H1 (cell line): ENCODE results near the gene SPRYD3. TPM values are rescaled to one million over a fixed set of nuclear protein-coding genes. Genes with fewer than 3 reads are reported as not detected.

ENCODE experiments used
- CTCF ChIA-PET: fragments of 300-600 bp; sonication (Branson Sonifier 250); formaldehyde crosslinking; loops from one replicate; lab custom pipeline; 2021; ENCODE audit not compliant: partially characterized antibody; lab: Charles Lee
- POLR2A ChIA-PET: fragments of 300-600 bp; sonication (Branson Sonifier 250); formaldehyde crosslinking; loops from one replicate; lab custom pipeline; 2021; ENCODE audit warnings: inconsistent platforms; ENCODE audit not compliant: partially characterized antibody; lab: Charles Lee
- DNase-seq, 2 experiments: peaks; one replicate each; pipeline versions ENCODE4 v3.0.0 to v3.0.0-alpha.2; 2010 to 2022; ENCODE audit warnings: low spot score in 2 of 2, low read depth in 1 of 2, mixed read lengths in 1 of 2
- FAIRE-seq: peaks from 2 replicates; lab custom pipeline; 2011; peaks lifted over from hg19 to GRCh38; lab: Jason Lieb, UNC
- H2AFZ ChIP-seq: 2 replicates; pipeline ENCODE4 v1.8.1; 2012; ENCODE audit warnings: low read length, inconsistent platforms
- H2AK5ac ChIP-seq: 2 replicates; pipeline ENCODE4 v1.6.1; 2013; ENCODE audit warnings: low read depth, low read length
- H2BK120ac ChIP-seq: replicated peaks from 2 replicates; pipeline ENCODE3; 2013; ENCODE audit warnings: low read depth, low read length, inconsistent platforms
- H2BK12ac ChIP-seq: 2 replicates; pipeline ENCODE4 v1.6.1; 2013; ENCODE audit warnings: low read depth, low read length
- H2BK15ac ChIP-seq: 2 replicates; pipeline ENCODE4 v1.6.1; 2013; ENCODE audit warnings: low read length
- H2BK20ac ChIP-seq: 2 replicates; pipeline ENCODE4 v1.6.1; 2013; ENCODE audit warnings: low read length
- H2BK5ac ChIP-seq: 2 replicates; pipeline ENCODE4 v1.6.1; 2013; ENCODE audit warnings: low read depth, low read length
- H3K14ac ChIP-seq: 2 replicates; pipeline ENCODE4 v1.6.1; 2013; ENCODE audit warnings: inconsistent platforms; ENCODE audit not compliant: insufficient read length
- H3K18ac ChIP-seq: 2 replicates; pipeline ENCODE4 v1.6.1; 2013; ENCODE audit warnings: low read length; ENCODE audit errors: extremely low read depth
- H3K23ac ChIP-seq: 2 replicates; pipeline ENCODE4 v1.6.1; 2013; ENCODE audit warnings: inconsistent platforms; ENCODE audit not compliant: insufficient read length
- H3K23me2 ChIP-seq: 2 replicates; pipeline ENCODE4 v1.6.1; 2013; ENCODE audit warnings: low read depth, low read length
- H3K27ac ChIP-seq: 2 replicates; pipeline ENCODE4 v1.6.1; 2011; ENCODE audit warnings: low read depth, low read length, inconsistent platforms
- H3K27me3 ChIP-seq, 4 experiments: replicated peaks in 1 of 4; 1 replicate in 1 of 4; 2 replicates in 3 of 4; pipeline versions ENCODE4 v1.6.1 to v1.8.1; 2011 to 2013; ENCODE audit warnings: low read length in 3 of 4, mild to moderate bottlenecking in 3 of 4, inconsistent platforms in 2 of 4, mixed read lengths in 2 of 4, moderate library complexity in 1 of 4; ENCODE audit not compliant: control insufficient read depth in 3 of 4, insufficient read depth in 3 of 4; ENCODE audit errors: extremely low read depth in 1 of 4
- H3K36me3 ChIP-seq, 4 experiments: 2 replicates each; pipeline versions ENCODE4 v1.6.1 to v1.8.1; 2011 to 2013; ENCODE audit warnings: mild to moderate bottlenecking in 4 of 4, low read length in 3 of 4, moderate library complexity in 2 of 4, control low read depth in 1 of 4, inconsistent platforms in 1 of 4; ENCODE audit not compliant: insufficient read depth in 4 of 4, control insufficient read depth in 2 of 4
- H3K4ac ChIP-seq: replicated peaks from 2 replicates; pipeline ENCODE3; 2013; ENCODE audit warnings: low read length, low read depth, mixed read lengths, inconsistent platforms; ENCODE audit not compliant: insufficient read length
- H3K4me1 ChIP-seq, 4 experiments: replicated peaks in 1 of 4; 1 replicate in 1 of 4; 2 replicates in 3 of 4; pipeline versions ENCODE4 v1.6.1 to v1.8.1; 2011 to 2013; ENCODE audit warnings: low read length in 3 of 4, inconsistent platforms in 2 of 4, mixed read lengths in 1 of 4; ENCODE audit not compliant: insufficient read depth in 4 of 4, control insufficient read depth in 3 of 4
- H3K4me2 ChIP-seq, 2 experiments: 2 replicates each; pipeline versions ENCODE4 v1.6.1 to v1.8.1; 2011 to 2013; ENCODE audit warnings: low read depth in 2 of 2, low read length in 2 of 2, control low read depth in 1 of 2, inconsistent platforms in 1 of 2, mild to moderate bottlenecking in 1 of 2; ENCODE audit not compliant: insufficient read depth in 1 of 2
- H3K4me3 ChIP-seq, 4 experiments: fragments of 200-600, 300-600 bp in 1 of 4; sonication (generic), shearing (Covaris generic), sonication (Bioruptor Twin) in 1 of 4; 2 replicates each; pipeline versions ENCODE4 v1.5.1 to v1.8.1; 2011 to 2016; ENCODE audit warnings: low read length in 4 of 4, low read depth in 3 of 4, control low read depth in 2 of 4, inconsistent platforms in 2 of 4, mild to moderate bottlenecking in 2 of 4, mixed read lengths in 1 of 4, moderate library complexity in 1 of 4; ENCODE audit not compliant: insufficient read depth in 2 of 4; ENCODE audit errors: extremely low read depth in 1 of 4
- H3K56ac ChIP-seq: replicated peaks from 2 replicates; pipeline ENCODE3; 2013; ENCODE audit warnings: low read depth, mild to moderate bottlenecking, mixed read lengths, low read length, inconsistent platforms; ENCODE audit not compliant: insufficient read length
- H3K79me1 ChIP-seq: 2 replicates; pipeline ENCODE4 v1.6.1; 2013; ENCODE audit warnings: low read depth, low read length, control low read depth
- H3K79me2 ChIP-seq, 2 experiments: 2 replicates each; pipeline versions ENCODE4 v1.6.1 to v1.8.1; 2012 to 2013; ENCODE audit warnings: low read length in 2 of 2, mild to moderate bottlenecking in 2 of 2, inconsistent platforms in 1 of 2; ENCODE audit not compliant: insufficient read depth in 2 of 2, control insufficient read depth in 1 of 2
- H3K9ac ChIP-seq, 4 experiments: replicated peaks in 1 of 4; 1 replicate in 1 of 4; 2 replicates in 3 of 4; pipeline versions ENCODE4 v1.6.1 to v1.8.1; 2011 to 2013; ENCODE audit warnings: low read depth in 3 of 4, low read length in 3 of 4, control low read depth in 2 of 4, mild to moderate bottlenecking in 2 of 4, moderate library complexity in 2 of 4, inconsistent platforms in 1 of 4; ENCODE audit errors: extremely low read depth in 1 of 4
- H3K9me3 ChIP-seq, 2 experiments: 2 replicates each; pipeline versions ENCODE4 v1.6.1 to v1.8.1; 2012 to 2013; ENCODE audit warnings: mild to moderate bottlenecking in 2 of 2, moderate library complexity in 2 of 2, control low read depth in 1 of 2, inconsistent platforms in 1 of 2, low read depth in 1 of 2, low read length in 1 of 2, mixed read lengths in 1 of 2; ENCODE audit not compliant: insufficient read depth in 2 of 2
- H4K20me1 ChIP-seq, 2 experiments: replicated peaks in 1 of 2; 2 replicates each; pipeline versions ENCODE3 to v1.8.1; 2011 to 2013; ENCODE audit warnings: inconsistent platforms in 2 of 2, low read length in 2 of 2, mild to moderate bottlenecking in 1 of 2; ENCODE audit not compliant: insufficient read depth in 2 of 2, control insufficient read depth in 1 of 2
- H4K5ac ChIP-seq: 2 replicates; pipeline ENCODE4 v1.6.1; 2013; ENCODE audit warnings: low read length, low read depth, mixed read lengths, inconsistent platforms; ENCODE audit not compliant: insufficient read length
- H4K8ac ChIP-seq: 2 replicates; pipeline ENCODE4 v1.8.0; 2013; ENCODE audit warnings: mild to moderate bottlenecking, moderate library complexity, low read length, inconsistent platforms; ENCODE audit not compliant: insufficient read depth; ENCODE audit errors: extremely low read depth
- H4K91ac ChIP-seq: replicated peaks from 2 replicates; pipeline ENCODE3; 2013; ENCODE audit warnings: low read length, mixed read lengths, inconsistent platforms; ENCODE audit not compliant: insufficient read length
- SRF ChIP-seq: IDR thresholded peaks from 2 replicates; pipeline ENCODE4 v1.6.1; 2011; ENCODE audit warnings: mild to moderate bottlenecking, low read depth, low read length, moderate library complexity
- WGBS, 2 experiments: shearing (Covaris generic) in 1 of 2; methylation state at CpG; one replicate each; pipeline versions ENCODE4 v1.1.6 to v1.1.7; 2013 to 2015; ENCODE audit warnings: low lambda C conversion rate in 2 of 2, mixed read lengths in 2 of 2, inconsistent platforms in 1 of 2, low coverage in 1 of 2, missing lambda C conversion rate in 1 of 2; ENCODE audit not compliant: insufficient replicate concordance in 2 of 2, insufficient coverage in 1 of 2, insufficient read length in 1 of 2; ENCODE audit errors: extremely low coverage in 1 of 2, missing lambda C conversion rate in 1 of 2; 5-methylcytosine and 5-hydroxymethylcytosine counted together
- polyA plus RNA-seq, 7 experiments: library from polyadenylated mRNA; depleted of rRNA in 3 of 7; stranded (reverse) in 5 of 7; unstranded in 2 of 7; fragments of >200 nt in 5 of 7; fragments of 200-250 nt in 2 of 7; gene quantifications; 1 replicate in 5 of 7; 2 replicates in 1 of 7; 4 replicates in 1 of 7; pipeline versions ENCODE4 v1.2.1 to v1.2.3, GENCODE V29; 2011 to 2013; ENCODE audit warnings: missing spikeins in 2 of 7, mixed read lengths in 2 of 7
- total RNA-seq: library from RNA; stranded (reverse); fragmentation: NEBNext Ultra II Directional; extraction: Animal tissue kit (Norgen Biotek cat#: 25700); gene quantifications from 2 replicates; pipeline ENCODE4 v1.2.1, GENCODE V29; 2021
- TF ChIP-seq, protein P1 (sequence below): IDR thresholded peaks from 2 replicates; pipeline ENCODE4 v1.6.1; 2012; ENCODE audit warnings: inconsistent platforms
- TF ChIP-seq, protein P2 (sequence below): IDR thresholded peaks from 2 replicates; pipeline ENCODE4 v1.6.1; 2012; ENCODE audit warnings: inconsistent platforms

The SPRYD3 gene
- total and polyA plus RNA-seq, 2 of the 8 experiments (the other 6 are each of a cell fraction or from before 2014, with no cell fraction given): 6.8 to 8.0 TPM

DNA sequence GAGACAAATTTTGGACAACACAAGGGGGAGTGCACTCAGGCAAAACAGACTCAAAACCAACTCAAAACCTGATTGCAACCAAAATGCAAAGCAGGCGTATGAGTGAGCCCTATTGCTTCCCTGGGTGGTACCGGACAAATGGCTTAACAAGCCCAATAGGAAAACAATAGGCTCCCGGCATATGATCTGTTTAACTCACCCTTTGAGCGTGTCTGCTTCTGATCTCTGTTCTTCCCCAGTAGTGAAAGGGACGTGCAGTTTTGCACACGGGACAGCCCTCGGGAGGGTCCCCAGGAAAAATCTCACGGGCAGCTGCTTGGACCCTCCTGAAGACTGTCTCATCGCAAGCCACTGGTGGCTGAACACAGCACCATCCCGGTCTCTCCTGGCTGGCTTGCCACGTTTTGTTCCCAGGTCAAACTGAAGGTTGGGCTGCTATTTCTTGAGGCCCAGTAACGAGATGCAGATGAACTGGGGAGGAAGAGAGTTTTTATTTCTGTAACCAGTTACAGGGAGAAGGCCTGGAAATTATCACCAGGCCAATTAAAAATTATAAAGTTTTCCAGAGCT lies 34.0 kb upstream of the SPRYD3 start:
- TF ChIP-seq, protein P1, sequence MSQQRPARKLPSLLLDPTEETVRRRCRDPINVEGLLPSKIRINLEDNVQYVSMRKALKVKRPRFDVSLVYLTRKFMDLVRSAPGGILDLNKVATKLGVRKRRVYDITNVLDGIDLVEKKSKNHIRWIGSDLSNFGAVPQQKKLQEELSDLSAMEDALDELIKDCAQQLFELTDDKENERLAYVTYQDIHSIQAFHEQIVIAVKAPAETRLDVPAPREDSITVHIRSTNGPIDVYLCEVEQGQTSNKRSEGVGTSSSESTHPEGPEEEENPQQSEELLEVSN: no peak
- no peak for TF ChIP-seq SRF
- TF ChIP-seq, protein P2, sequence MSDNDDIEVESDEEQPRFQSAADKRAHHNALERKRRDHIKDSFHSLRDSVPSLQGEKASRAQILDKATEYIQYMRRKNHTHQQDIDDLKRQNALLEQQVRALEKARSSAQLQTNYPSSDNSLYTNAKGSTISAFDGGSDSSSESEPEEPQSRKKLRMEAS: no peak
- TF ChIP-seq, all 59 proteins: peak for 0
- Histone ChIP-seq H3K79me1 (no peaks in the 10 kb centered on the region), H3K9me3 (peaks cover 3 to 6% of the 10 kb centered on the region in 2 experiments; a peak in 3 of 4 replicates), H2BK12ac (no peak overlapping the region), H2BK120ac (no peak overlapping the region), H4K20me1 (no peaks in the 10 kb centered on the region), H3K4me3 (no peak overlapping the region), H2BK20ac (no peak overlapping the region), H3K9ac (no peak overlapping the region), H3K56ac (no peak overlapping the region), H3K27me3 (no peaks in the 10 kb centered on the region), H2AK5ac (no peak overlapping the region), H3K27ac (no peak overlapping the region), H4K5ac (no peak overlapping the region), H3K23ac (no peak overlapping the region), H2AFZ (peak overlapping the region; percentile 66; the same call in 1 of the 2 replicates), H3K23me2 (no peaks in the 10 kb centered on the region), H2BK15ac (no peak overlapping the region), H4K8ac (no peak overlapping the region; the same call in 1 of the 2 replicates), H3K18ac (no peak overlapping the region), H3K4ac (no peak overlapping the region), H3K4me1 (peaks cover 0 to 3% (median 2%) of the 10 kb centered on the region in 4 experiments; a peak in 3 of 7 replicates), H3K36me3 (no peaks in the 10 kb centered on the region), H4K91ac (no peak overlapping the region), H3K14ac (no peak overlapping the region), H3K79me2 (no peaks in the 10 kb centered on the region), H3K4me2 (no peak overlapping the region), H2BK5ac (no peak overlapping the region)
- ChIA-PET POLR2A (no interaction called here), CTCF (interaction anchor here (0.5 to 4.8 kb wide), 6 partner anchors 14 to 57 kb away, joined by 3 to 20 read pairs (median 4); partner anchors contain the start of gene IGFBP6)
- 88% methylated on average over 12 of the region's 12 CpGs; no CpG with 5 or more reads in 1 of the 2 experiments for WGBS, 2 experiments
- DNase-seq (no peak), FAIRE-seq (no peak)
